ENCODE measurements around the gene CDYL2.

GRCh38 chr16:80616362-80616761 lies 188.0 kb downstream of the CDYL2 start:
- TF ChIP-seq, protein P1, sequence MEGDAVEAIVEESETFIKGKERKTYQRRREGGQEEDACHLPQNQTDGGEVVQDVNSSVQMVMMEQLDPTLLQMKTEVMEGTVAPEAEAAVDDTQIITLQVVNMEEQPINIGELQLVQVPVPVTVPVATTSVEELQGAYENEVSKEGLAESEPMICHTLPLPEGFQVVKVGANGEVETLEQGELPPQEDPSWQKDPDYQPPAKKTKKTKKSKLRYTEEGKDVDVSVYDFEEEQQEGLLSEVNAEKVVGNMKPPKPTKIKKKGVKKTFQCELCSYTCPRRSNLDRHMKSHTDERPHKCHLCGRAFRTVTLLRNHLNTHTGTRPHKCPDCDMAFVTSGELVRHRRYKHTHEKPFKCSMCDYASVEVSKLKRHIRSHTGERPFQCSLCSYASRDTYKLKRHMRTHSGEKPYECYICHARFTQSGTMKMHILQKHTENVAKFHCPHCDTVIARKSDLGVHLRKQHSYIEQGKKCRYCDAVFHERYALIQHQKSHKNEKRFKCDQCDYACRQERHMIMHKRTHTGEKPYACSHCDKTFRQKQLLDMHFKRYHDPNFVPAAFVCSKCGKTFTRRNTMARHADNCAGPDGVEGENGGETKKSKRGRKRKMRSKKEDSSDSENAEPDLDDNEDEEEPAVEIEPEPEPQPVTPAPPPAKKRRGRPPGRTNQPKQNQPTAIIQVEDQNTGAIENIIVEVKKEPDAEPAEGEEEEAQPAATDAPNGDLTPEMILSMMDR (IDR thresholded peaks at IDR 0.05): no peak
- TF ChIP-seq POLR2A (IDR thresholded peaks at IDR 0.05): no peak

Data from body of pancreas (tissue), 4 donors.